Measurements from ENCODE around the gene PAX5.

PAX5 gene

DNA sequence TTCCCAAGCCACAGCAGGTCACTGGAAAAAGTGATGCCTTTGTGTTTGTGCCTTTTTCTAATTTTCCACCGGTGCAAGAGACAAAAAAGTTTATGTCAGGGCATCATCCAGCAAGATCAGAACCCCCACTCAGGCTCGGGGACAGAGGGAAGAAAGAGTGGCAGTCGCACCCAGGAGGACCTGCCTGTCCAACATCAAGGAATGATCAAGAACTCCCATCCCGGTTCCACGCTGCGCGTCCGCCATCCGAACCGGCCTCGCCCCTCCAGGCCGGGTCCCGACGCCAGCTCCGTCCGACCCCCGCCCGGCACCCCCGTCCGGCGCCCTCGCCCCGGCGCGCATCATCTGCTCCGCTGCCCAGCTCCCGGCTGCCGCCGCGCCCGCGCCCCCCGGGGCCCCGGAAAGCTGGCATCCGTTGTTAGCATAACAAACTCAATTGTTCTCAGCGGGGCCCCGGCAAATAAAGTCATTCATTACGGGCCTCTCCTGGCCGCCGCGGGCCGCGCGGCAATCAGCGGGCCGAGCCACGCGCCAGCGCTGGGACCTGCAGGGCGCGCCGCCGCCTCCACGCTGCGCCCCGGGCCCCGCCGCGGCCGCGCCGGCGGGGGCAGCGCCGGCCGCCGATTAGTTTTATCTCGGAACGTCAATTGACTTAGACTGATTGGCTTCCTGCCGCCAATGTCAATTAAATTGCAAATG, 48.1 kb downstream of the PAX5 start:
- DNase-seq: no peak

DNA sequence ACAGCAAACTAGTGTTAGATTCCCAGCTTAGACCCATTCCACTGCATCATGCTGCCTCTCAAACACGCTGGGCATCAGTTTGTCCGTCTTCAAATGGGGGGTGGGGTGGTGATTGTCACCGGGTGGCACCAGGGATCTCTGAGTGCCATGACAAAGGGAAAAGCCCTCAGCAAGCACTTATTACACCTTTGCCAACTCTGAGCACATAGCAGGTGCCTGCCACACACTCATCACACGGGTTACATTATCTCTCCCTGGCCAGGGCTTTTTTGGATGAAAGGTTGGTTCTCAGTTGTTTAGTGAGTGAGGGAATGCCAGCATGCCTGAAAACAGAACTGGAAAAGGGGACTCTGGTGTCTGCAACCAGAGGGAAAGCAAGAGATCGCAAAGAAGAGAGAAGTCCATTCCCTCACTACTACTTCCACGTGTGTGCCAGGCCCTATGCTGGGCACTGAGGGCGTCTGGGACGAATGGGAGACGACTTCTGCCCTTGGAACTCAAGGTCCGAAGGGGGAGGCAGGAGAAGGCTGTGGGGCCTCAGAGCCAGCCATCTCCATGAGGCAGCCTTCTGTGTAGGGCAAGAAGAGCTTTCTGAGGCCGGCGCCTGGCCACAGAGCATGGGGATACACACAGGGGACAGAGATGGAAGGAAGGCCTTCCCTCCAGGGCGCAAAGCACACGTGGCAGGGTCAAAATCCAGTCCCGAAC, 48.9 kb downstream of the PAX5 start:
- no peak for DNase-seq

DNA sequence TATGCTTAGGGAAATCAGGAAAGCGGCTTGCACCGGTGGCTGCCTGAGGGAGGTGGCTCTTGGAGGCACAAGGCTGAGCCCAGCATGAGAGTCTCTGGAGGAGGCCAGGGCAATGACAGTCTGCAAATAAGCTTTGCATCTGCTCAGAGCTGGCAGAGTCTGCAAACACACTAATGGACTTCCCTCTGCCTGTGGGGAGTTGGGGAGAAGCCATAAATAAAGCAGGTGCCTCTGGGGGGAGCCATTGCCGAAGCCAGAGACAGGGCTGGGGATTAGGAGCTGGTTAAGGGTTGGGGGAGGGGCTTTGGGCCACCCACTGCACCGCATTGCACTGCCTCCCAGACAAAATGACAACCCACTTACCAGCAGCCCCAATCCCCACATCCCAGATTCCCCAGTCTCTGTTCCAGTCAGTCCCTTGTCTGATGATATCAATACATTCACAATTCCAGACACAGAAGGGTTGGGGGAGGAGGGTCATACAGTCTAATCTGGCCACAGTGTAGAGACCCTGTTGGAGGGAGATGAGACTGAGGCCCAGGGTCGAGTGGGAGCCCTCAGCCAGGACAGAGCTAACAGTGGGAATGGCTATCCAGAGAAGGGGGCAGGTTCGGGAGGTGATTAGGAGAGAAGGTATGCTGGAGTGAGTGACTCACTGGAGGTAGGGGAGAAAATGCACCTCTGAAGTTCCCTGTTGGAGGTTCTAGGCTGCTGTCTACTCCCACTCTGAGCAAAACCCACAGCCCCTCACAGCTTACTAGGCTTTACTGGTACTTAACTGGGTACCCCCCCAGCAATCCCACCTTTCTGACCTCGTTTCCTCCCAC, 53.7 kb downstream of the PAX5 start:
- DNase-seq: no peak

DNA sequence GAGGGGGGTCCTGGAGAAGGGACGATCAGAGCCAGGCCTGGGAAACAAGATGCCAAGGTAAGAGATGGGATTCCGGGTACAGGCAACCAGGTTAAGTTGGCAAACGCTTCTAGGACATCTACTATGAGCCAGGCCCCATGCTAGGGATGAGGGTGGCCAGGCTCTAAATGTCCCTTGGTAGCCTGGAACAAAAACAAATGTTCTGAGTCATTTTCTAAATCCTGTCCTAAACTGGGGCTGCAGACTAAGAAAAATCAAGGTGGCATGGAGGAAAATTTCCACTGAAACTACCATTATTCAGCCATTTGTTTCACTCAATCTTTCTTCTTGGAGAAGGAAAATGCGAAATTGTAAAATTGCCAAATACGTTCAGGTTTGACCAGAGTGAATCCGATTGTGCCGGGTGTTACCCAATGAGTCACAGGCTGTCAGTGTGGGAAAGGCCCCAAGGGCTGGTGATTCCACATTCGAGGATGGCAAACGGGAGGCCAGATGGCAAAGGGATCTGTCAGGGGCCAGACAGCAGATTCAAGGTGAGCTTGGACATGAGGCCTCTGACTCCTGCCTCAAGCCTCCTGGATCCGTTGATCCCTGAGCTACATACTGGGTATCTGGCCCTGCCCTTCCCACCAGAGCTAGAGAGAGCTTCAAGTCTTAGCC, 57.6 kb downstream of the PAX5 start:
- peak; percentile 29 to 45 for DNase-seq

DNA sequence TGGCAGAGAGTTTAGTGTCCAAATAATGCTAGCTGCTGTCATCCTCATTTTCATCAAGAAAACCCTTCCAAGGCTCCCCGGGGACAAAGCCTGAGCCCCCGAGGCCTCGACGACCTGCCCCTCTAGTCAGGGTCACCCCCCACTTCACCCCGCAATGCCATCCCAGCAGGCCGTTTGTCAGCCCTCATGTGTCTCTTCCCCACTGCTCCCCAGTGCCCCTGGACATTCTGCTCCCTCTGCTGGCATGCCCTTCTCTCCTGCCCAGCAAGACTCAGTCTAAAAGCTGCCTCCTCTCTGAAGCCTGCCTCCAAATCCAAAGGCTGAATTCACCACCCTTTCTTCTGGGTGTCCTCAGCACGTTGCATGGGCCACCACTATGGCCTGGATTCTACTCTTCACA, 59.3 kb downstream of the PAX5 start:
- no peak for DNase-seq

DNA sequence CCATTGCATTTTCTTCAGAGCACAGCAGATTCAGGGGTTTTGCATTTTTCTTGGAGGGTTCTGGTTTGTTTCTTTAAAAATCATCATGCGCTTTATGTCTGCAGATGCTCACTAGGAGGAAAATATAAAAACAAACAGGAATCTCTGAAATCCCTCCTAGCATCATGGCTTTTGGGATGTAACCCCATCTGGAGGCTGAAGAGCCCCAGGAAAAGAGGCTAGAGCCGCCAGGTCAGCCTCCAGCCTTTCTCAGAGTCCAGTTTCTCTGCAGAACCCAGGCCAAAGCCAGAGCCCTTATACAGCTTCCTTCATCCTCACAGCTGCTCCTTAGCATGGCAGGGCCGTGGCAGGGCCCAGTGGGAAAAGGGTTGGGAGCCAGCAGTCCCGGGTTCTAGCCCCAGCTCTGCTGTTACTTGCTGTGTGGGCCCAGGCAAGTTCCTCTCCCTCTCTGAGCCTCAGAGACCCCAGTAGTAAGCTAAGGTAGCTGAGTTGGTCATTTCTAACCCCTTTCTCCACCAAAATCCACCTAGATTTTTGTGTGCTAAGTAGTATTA, 62.1 kb downstream of the PAX5 start:
- no peak for DNase-seq

DNA sequence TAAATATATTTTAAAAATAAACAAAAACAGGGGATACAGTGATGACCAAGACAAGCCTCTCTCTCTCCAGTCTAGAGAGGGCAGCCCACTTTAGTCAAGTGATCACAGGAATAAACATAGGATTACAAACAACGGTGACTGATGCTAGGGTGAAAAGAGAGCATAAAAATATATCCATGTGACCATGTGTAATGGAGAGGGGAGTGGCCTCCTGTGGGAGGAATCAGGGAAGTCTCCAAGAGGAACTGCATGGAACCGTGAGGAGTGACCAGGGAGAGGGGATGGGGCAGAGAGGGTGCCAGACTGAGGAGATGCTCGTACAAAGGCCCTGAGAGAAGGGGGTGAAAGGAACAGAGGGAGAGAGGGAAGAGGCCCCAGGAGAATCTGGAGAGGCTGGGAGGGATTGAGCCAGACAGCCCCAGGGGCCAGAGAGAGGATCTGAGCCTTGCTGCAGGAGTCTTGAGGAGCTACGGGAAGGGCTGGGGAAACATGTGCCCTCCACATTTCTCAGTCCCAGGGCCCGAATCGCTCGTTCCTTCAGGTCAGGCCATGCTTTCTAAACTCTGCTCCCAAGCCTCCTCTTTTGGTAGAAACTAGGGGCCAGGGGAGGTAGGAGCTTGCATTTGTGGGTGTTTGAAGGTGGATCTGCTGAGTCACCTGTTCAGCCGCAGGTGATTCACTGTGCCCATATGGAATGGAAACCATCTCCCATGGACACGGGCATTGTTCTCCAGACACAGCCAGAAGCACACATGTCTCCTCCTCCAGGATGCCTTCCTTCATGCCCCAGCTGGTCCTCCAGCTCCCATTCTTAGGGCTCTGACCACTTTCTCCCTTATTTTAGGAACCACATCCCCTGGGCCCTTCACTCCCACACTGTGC, 63.8 kb downstream of the PAX5 start:
- no peak for DNase-seq

DNA sequence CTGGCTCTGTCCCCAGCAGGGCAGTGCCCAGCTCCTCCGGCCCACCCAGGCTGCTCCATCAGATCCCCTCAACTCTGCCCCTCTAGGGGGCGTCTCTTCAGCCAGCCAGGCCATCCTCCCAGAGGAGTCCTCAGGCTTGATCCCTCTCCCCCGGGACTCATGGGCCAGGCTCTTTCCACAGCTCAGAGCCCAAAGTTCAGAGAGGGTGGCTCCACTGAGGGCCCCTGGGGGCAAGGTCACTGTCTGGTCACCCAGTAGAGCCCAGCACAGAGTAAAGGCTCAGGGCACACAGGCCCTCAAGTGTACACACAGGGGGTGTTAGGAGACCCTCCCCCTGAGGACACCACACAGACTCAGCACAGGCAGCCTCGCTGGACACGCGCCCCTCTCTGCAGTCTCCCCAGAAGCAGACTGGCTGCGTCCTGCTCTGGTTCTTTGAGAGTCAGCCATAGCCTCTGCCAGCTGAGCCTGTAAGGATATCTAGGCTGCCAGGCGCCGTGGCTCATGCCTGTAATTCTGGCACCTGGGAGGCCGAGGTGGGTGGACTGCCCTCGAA, 64.8 kb downstream of the PAX5 start:
- no peak for DNase-seq

DNA sequence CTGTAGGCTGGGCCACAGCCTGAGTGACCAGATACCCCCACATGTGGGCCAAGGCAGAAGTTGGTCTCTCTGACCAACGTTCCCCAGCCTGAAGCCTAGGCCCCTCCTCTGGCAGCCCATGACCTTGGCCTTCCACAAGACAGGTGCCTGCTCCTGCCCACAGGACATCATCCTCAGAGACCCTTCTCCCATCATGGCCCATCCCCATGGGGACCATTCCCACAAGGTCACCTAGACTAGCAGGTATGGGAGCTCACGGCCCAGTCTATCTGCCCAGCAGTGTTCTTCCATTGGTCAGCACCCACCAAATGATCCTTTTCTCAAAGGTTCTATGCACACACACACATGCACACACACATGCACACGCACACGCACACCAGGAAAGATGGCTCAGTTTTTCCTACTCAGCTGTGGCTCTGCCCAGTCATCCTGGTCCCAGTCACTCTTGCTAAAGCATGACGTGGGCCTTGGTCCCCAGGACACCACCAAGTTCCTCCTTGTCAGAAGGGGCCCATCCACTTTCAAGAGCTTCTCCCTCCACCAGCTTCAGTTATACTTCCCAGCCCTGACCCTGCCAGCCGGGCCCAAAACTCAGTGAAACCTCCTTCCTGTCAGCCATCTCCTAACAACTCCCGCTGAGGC, 65.4 kb downstream of the PAX5 start:
- no peak for DNase-seq

DNA sequence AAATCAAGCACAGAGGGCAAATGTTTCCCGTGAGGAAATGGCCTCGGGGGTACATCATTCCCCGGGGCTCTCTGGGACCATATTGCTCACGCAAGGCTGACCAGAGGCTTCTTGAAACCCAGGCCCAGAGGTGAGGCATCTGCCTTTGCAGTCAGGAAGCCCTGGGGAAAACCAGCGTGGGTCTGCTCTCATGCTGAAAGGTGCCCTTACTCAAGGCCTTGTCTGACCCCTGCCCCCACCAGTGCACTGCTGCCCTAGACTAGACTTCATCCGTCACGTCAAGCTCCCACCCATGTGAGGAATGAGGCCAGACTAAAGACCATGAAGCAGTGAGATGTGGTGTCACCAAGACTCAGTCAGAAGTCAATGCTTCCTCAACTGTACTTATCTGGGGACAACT, 66.1 kb downstream of the PAX5 start:
- no peak for DNase-seq

DNA sequence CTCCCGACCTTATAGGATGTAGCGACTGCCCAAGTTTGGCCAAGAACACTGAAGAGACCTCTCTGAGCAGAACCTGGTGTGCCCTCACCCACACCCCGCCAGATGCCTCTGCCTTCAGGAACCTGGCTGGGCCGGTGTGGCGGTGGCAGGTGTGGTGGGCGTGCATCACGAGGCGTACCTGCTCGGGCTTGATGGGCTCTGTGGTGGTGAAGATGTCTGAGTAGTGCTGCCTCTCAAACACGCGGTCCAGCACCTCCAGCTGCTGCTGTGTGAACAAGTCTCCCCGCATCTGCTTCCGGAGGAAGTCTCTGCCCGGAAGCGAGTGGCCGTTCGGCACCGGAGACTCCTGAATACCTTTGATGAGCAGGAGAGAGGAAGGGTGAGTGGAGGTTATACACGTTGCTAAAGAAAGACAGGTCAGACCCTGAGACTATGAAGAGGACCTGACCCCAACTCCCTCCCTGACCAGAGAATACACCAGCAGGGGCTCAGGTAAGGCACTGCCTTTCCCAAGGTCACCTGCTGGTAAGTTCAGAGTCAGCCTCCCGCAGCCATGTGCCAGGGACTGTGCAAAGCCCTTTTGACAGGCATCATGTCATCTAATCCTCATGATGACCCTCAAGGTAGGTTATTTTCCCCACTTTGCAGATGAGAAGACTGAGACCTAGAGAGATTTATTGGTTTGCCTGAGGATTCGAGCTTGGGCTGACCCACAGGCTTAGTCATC, 67.5 kb downstream of the PAX5 start:
- no peak for DNase-seq

DNA sequence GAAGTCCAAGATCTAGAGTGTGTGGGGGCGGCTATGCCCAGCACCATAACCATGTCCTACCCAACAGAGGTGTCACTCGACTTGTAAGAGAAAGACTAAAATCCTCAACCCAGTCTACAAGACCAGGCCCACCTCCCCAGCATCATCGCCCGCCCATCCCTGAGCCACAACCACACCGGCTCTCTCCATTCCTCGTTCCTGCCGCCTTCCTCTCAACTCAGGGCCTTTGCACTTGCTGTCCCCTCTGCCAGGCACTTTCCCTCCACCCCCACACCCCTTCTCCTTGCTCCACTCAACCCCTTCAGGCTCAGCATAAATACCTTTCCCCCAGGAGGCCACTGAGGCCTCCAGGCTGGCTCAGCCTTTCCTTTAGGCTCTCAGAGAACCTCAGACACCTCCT, 69.3 kb downstream of the PAX5 start:
- no peak for DNase-seq

DNA sequence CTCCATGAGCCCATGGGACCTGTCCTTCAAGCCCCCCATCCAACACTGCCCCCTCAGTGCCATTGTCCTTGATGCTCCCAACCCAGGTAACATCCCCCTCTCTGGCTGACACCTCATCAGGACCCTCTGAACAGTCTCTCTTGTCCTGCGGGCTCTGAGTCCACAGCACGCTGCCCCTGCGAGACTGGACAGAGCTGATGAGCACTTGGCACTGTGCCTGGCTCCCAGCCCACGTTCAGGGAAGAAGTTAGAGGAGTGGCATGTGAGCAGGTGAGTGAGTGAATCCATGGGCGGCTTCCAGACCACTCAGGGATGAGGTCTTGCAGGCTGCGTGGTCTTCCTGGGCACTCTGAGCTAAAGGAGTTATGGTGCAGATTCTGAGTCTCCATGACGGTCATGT, 70.7 kb downstream of the PAX5 start:
- no peak for DNase-seq

DNA sequence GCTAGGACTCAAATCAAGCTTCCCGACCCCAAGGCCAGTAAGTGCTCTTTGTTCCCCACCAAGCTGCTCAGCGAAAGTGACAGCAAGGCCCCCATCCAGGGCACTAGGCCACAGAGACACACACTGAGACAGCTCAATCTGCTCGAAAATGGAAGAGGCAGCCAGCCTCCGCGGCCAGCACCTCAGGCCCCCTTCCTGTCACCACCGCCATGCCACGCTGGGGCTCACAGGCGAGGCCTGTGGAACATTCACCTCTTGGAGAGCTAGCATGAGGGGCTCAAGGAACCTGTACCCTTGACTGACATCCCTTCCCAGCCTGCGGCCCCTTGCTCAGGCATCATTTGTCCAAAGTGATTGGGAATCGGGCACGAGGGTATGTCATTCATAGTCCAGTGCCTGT, 71.4 kb downstream of the PAX5 start:
- DNase-seq: no peak

DNA sequence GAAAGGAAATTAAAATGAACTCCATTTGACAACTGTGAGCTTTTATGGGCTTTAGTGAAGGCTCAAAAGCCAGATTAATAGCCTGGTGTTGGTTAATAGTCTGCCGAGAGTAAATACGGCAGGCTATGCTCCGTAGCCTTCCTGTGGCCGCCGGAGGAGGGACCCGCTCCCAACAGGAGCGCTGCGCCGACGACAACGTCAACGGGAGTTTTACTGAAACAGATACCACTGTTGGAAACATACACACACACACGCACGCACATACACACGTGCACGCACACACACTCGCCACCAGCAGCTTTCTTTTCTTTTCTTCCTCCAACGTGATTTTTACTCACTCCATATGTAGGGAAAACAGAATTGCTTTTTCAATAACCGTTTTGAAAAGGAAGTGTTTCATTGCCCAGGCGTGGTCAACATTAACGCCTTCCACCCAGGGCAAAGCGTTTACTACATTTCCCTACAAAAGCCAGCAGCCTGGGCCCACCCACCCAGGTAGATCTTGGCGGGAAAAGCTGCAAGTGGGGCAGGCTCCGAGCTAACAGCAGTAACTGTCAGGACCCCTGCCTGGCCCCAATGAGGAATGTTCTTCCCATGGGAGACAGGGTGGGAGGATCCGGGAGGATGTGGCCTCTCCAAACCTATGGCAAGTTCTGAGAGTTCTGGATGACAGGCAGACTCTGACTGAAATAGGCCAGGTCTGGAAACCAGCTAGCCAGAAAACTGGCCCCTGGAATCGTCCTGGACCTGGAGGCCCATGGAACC, 72.3 kb downstream of the PAX5 start:
- no peak for DNase-seq

DNA sequence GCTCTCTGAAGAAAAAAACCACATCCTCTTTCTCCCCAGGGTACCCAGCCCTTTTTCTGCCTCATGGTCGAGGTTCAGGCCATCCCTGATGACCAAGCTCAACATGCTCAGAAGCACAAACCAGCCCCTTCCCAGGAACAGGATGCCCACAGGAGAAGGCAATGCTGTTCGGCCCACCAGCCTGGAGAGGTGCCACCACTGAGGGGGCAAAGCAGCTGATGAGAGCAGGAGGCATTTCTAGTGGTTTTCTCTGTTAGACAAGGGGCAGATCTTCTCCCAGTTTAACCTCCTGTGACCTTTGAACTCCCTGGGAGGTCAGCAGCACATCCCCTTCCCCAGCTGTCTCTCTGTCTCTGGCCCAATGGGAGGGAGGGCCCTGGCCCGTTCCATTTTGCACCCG, 73.0 kb downstream of the PAX5 start:
- no peak for DNase-seq

DNA sequence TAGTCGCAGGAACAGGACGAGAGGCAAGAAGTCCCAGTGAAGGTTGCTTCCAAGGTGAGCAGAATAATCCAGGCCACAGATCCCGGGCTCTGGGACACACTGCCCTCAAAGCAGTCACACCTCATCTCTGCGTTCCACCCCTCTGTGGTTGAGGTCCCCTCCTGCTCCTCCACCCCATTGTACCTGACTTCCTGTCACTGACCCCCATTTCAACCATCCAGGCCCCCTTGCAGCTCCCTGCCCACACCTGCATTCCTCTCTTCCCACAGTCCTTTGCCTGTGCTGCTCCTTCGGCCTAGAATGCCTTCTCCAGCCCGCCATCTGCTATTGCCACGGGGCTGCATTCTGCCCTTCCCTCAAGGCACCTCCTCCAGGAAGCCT, 73.5 kb downstream of the PAX5 start:
- DNase-seq: no peak

DNA sequence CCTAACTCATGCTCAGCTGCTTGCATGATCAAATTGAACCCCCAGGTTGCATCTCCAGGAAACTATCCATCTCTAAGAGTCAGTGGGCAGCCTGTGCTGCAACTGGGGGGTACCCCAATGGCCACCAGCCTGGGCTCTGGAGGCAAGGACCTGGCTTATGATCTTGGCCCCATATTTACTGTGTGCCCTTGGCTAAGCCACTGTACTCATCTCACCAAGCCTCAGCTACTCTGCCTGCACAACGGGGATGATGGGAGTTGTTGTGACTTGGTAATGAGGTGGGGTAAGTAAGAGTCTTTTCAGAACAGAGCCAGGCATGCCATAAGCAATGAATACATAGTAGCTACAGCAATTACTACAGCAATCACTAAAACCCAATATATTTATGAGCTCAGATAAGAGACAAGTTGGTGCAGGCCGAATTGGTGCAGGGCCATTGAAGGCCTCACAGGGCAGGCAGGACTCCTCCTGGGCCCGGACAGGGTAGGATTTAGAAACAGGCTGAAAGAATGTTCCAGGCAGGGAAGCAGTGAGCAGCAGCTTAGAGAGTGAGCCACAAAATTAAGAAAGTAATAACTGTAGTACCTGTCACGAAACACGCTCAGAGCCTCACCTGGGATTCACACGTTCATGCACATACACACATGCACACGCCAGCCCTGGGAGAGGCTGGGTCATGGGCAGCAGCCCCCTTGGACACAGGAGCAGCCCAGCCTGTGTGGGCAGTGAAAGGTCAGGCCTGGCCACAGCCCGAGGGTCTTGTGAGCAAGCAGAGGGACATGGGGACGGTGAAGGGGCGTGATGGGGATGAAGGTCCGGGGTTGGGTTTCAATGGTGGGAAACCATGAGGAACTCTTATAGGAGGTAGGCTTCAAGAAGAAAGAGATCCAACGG, 74.1 kb downstream of the PAX5 start:
- DNase-seq: no peak

DNA sequence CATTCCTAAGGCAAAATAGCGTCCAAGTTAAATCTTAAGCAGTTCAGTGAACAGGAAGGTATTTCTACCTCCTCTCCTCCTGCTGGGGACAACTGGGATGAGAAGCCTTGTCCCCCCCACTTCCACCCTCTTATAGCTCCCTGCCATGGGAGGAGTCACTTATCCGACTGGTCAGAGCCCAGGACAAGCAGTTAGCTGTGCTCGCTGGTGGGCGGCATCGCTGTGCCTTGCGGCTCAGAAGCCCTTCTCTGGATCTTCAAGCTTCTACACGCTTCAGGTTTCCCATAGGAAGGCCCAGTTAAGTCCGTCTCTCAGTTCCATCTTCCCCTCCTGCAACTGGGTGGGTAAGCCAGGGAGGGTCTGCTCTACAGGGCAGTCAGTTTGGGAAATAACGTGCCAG, 77.2 kb downstream of the PAX5 start:
- no peak for DNase-seq
